OCI-LY1 (cell line): ENCODE results near the gene CTIF.

Source experiments
- CTCF ChIP-seq: fragments of 200-600 bp; sonication (generic), shearing (Covaris generic); IDR thresholded peaks from 2 replicates; pipeline ENCODE4 v1.5.1; 2017; ENCODE audit warnings: mild to moderate bottlenecking, antibody characterized with exemption, low read length, moderate library complexity, mixed read lengths
- EZH2 ChIP-seq: fragments of 200-600 bp; sonication (generic), shearing (Covaris generic); IDR thresholded peaks from 2 replicates; pipeline ENCODE4 v1.8.0; 2017; ENCODE audit warnings: borderline replicate concordance, mixed run types, mild to moderate bottlenecking, antibody characterized with exemption, low read length, moderate library complexity, mixed read lengths

GRCh38 chr18:48640566-48641270, 101.9 kb downstream of the CTIF start:
- TF ChIP-seq CTCF (no peak), EZH2 (no peak)
